A673 (cell line): Measurements from ENCODE around the gene FKBP14. TPM values are rescaled to one million over a fixed set of nuclear protein-coding genes. Genes with fewer than 3 reads are reported as not detected.

Experiments used
- BruUV-seq: library from RNA; stranded (reverse); fragments of 400-500 nt; replicated peaks from 2 replicates; lab custom pipeline; 2021; lab: Mats Ljungman, UMichigan
- CTCF ChIA-PET: fragments of 300-600 bp; sonication (Branson Sonifier 250); formaldehyde crosslinking; loops from one replicate; lab custom pipeline; 2022; ENCODE audit warnings: antibody characterized with exemption; lab: Charles Lee
- POLR2A ChIA-PET: fragments of 300-600 bp; sonication (Branson Sonifier 250); formaldehyde crosslinking; loops from one replicate; lab custom pipeline; 2022; ENCODE audit warnings: antibody characterized with exemption; ENCODE audit not compliant: low non-redundant PET; lab: Charles Lee
- DNase-seq: peaks from one replicate; pipeline ENCODE4 v3.0.0-alpha.2; 2015; ENCODE audit warnings: low spot score
- H3K27ac ChIP-seq: fragments of 200-600 bp; sonication (generic); 2 replicates; pipeline ENCODE4 v1.5.1; 2016; ENCODE audit warnings: mixed run types, low read depth, mild to moderate bottlenecking, mixed read lengths, antibody characterized with exemption, low read length; ENCODE audit not compliant: poor library complexity, severe bottlenecking
- H3K27me3 ChIP-seq: fragments of 200-600 bp; sonication (generic); replicated peaks from 2 replicates; pipeline ENCODE4 v1.6.1; 2017; ENCODE audit warnings: mixed run types, low read depth, mild to moderate bottlenecking, mixed read lengths, antibody characterized with exemption, low read length; ENCODE audit not compliant: insufficient read depth, poor library complexity
- H3K36me3 ChIP-seq: fragments of 200-600 bp; sonication (generic); 2 replicates; pipeline ENCODE4 v1.6.1; 2016; ENCODE audit warnings: mixed run types, mild to moderate bottlenecking, mixed read lengths, antibody characterized with exemption, low read length; ENCODE audit not compliant: insufficient read depth, poor library complexity, severe bottlenecking
- H3K4me1 ChIP-seq: fragments of 200-600 bp; sonication (generic); 2 replicates; pipeline ENCODE4 v1.6.1; 2017; ENCODE audit warnings: mixed run types, mild to moderate bottlenecking, mixed read lengths, antibody characterized with exemption, low read length; ENCODE audit not compliant: insufficient read depth, poor library complexity, severe bottlenecking
- H3K4me3 ChIP-seq: fragments of 200-600 bp; sonication (generic); 2 replicates; pipeline ENCODE4 v1.5.1; 2016; ENCODE audit warnings: low read depth, mixed run types, mild to moderate bottlenecking, mixed read lengths, low read length; ENCODE audit not compliant: poor library complexity, severe bottlenecking
- H3K9me3 ChIP-seq: fragments of 200-600 bp; sonication (generic); 2 replicates; pipeline ENCODE4 v1.6.1; 2016; ENCODE audit warnings: mixed run types, low read depth, mild to moderate bottlenecking, mixed read lengths, antibody characterized with exemption, low read length; ENCODE audit not compliant: poor library complexity, severe bottlenecking
- CTCF ChIP-seq: fragments of 300-800, 200-600 bp; sonication (generic); conservative IDR thresholded peaks from 2 replicates; pipeline ENCODE4 v1.5.1; 2017; ENCODE audit warnings: low read depth, mild to moderate bottlenecking, antibody characterized with exemption, low read length, moderate library complexity, mixed read lengths
- EZH2 ChIP-seq: fragments of 200-600 bp; sonication (generic); IDR thresholded peaks from 2 replicates; pipeline ENCODE4 v1.6.1; 2017; ENCODE audit warnings: borderline replicate concordance, low read depth, mild to moderate bottlenecking, mixed read lengths, antibody characterized with exemption, low read length; ENCODE audit not compliant: poor library complexity, severe bottlenecking
- intact Hi-C: fragments of 100-400 bp; cut with micrococcal nuclease; formaldehyde crosslinking; loops from one replicate; pipeline ENCODE4 v1.10.0; 2022; ENCODE audit not compliant: unreplicated experiment
- total RNA-seq: library from RNA; stranded (reverse); gene quantifications from 2 replicates; pipeline ENCODE4 v1.2.3, GENCODE V29; 2021

The FKBP14 gene
- total RNA-seq, 1 experiment from 2014 or later, result 53.6 TPM

GRCh38 chr7:30047124-30047523, 20.6 kb upstream of the FKBP14 start:
- TF ChIP-seq CTCF (no peak), EZH2 (no peak)
- ChIA-PET POLR2A (no interaction called here), CTCF (no interaction called here)
- Histone ChIP-seq H3K4me1 (no peaks in the 10 kb centered on the region), H3K9me3 (no peaks in the 10 kb centered on the region), H3K36me3 (peaks cover 24% of the 10 kb centered on the region), H3K27me3 (no peaks in the 10 kb centered on the region), H3K27ac (no peak overlapping the region), H3K4me3 (no peak overlapping the region)
- no peak for DNase-seq
- BruUV-seq, result no TSS peak
- intact Hi-C loops, result no loop called here

- H3K27me3 ChIP-seq, result no peaks in the 10 kb centered on the region
- BruUV-seq, result no TSS peak
- ChIA-PET POLR2A (no interaction called here), CTCF (no interaction called here)
- intact Hi-C loops, result no loop called here
- no peak overlapping the region for H3K27ac ChIP-seq
- no peak for TF ChIP-seq CTCF
- TF ChIP-seq EZH2, result no peak
- H3K4me3 ChIP-seq, result no peak overlapping the region
- no peaks in the 10 kb centered on the region for H3K9me3 ChIP-seq
- H3K4me1 ChIP-seq, result no peaks in the 10 kb centered on the region
- peaks cover 24% of the 10 kb centered on the region for H3K36me3 ChIP-seq
- DNase-seq, result no peak
Observed at GRCh38 chr7:30046127-30046770, 19.7 kb upstream of the FKBP14 start.

GRCh38 chr7:30041526-30042269, 15.2 kb upstream of the FKBP14 start:
- no peak overlapping the region for H3K27ac ChIP-seq
- no peaks in the 10 kb centered on the region for H3K27me3 ChIP-seq
- no peaks in the 10 kb centered on the region for H3K9me3 ChIP-seq
- DNase-seq, result no peak
- TF ChIP-seq CTCF (no peak), EZH2 (no peak)
- intact Hi-C loops, result no loop called here
- POLR2A ChIA-PET, result no interaction called here
- no TSS peak for BruUV-seq
- H3K4me3 ChIP-seq, result no peak overlapping the region
- H3K36me3 ChIP-seq, result peaks cover 11% of the 10 kb centered on the region
- CTCF ChIA-PET, result interaction anchor here (0.6 kb wide), 1 partner anchor 405 kb away, joined by 5 read pairs; no protein-coding TSS in a partner anchor
- no peaks in the 10 kb centered on the region for H3K4me1 ChIP-seq
